Natural killer cell (primary cell): ENCODE results near the gene CHCHD3. TPM values are rescaled to one million over a fixed set of nuclear protein-coding genes. Genes with fewer than 3 reads are reported as not detected.

ENCODE experiments used
- ATAC-seq, 3 donors: fragments of 150-1000 bp in 2 of 3; fragments of 200-7000 bp in 1 of 3; cut with Tn5 transposase; 1 replicate in 1 of 3; 2 replicates in 2 of 3; pipeline ENCODE4 v1.10.0; 2021; ENCODE audit warnings: mild to moderate bottlenecking in 2 of 3, moderate library complexity in 2 of 3
- DNase-seq, 2 donors: peaks; one replicate each; pipeline versions ENCODE4 v3.0.0 to v3.0.0-alpha.2; 2013 to 2021; ENCODE audit warnings: mixed read lengths in 1 of 2
- H3K27ac ChIP-seq: one replicate; pipeline ENCODE4 v1.5.1; 2013; ENCODE audit warnings: mild to moderate bottlenecking, low read length
- H3K27me3 ChIP-seq: one replicate; pipeline ENCODE4 v1.6.1; 2013; ENCODE audit warnings: low read length; ENCODE audit not compliant: control insufficient read depth, insufficient read depth
- H3K36me3 ChIP-seq: one replicate; pipeline ENCODE4 v1.6.1; 2013; ENCODE audit warnings: low read length; ENCODE audit not compliant: control insufficient read depth, insufficient read depth
- H3K4me1 ChIP-seq: one replicate; pipeline ENCODE4 v1.6.1; 2013; ENCODE audit warnings: low read length; ENCODE audit not compliant: control insufficient read depth, insufficient read depth
- H3K4me3 ChIP-seq: one replicate; pipeline ENCODE4 v1.5.1; 2013; ENCODE audit warnings: low read length
- H3K9me3 ChIP-seq: one replicate; pipeline ENCODE4 v1.6.1; 2013; ENCODE audit warnings: low read length; ENCODE audit not compliant: control insufficient read depth, insufficient read depth
- H3K27ac Mint-ChIP-seq, 2 donors: one replicate each; pipeline ENCODE4 v1.8.0; 2022; ENCODE audit warnings: mild to moderate bottlenecking in 2 of 2, mixed read lengths in 2 of 2, moderate library complexity in 1 of 2
- H3K27me3 Mint-ChIP-seq, 2 donors: one replicate each; pipeline ENCODE4 v1.8.0; 2022; ENCODE audit warnings: low read depth in 2 of 2, mixed read lengths in 2 of 2
- H3K36me3 Mint-ChIP-seq: one replicate; pipeline ENCODE4 v1.8.0; 2022; ENCODE audit warnings: mixed read lengths
- H3K4me1 Mint-ChIP-seq, 2 donors: one replicate each; pipeline ENCODE4 v1.8.0; 2022; ENCODE audit warnings: mixed read lengths in 2 of 2
- H3K4me3 Mint-ChIP-seq: one replicate; pipeline ENCODE4 v1.8.0; 2022; ENCODE audit warnings: mild to moderate bottlenecking, moderate library complexity, mixed read lengths
- H3K9me3 Mint-ChIP-seq, 2 donors: one replicate each; pipeline ENCODE4 v1.8.0; 2022; ENCODE audit warnings: mixed read lengths in 2 of 2
- WGBS: methylation state at CpG from one replicate; pipeline ENCODE4 v1.1.7; 2013; ENCODE audit warnings: missing lambda C conversion rate; ENCODE audit not compliant: insufficient coverage; 5-methylcytosine and 5-hydroxymethylcytosine counted together
- intact Hi-C: fragments of 100-400 bp; cut with micrococcal nuclease; formaldehyde crosslinking; loops from one replicate; pipeline ENCODE4 v1.14.2; 2022
- total RNA-seq, 4 donors: library from RNA; stranded (reverse); fragments of 120-200 nt in 1 of 4; gene quantifications; one replicate each; pipeline versions ENCODE4 v1.2.3 to v1.2.4, GENCODE V29; 2013 to 2022
- TF ChIP-seq, protein P1 (sequence below): fragments of 200-600 bp; IDR thresholded peaks from one replicate; pipeline ENCODE4 v1.8.0; 2022; ENCODE audit warnings: antibody characterized with exemption

Gene CHCHD3
- total RNA-seq, 3 donors from 2014 or later (not counting 1 experiment from before 2014, with no cell fraction given): 35.2 to 41.0 (median 35.9) TPM

DNA sequence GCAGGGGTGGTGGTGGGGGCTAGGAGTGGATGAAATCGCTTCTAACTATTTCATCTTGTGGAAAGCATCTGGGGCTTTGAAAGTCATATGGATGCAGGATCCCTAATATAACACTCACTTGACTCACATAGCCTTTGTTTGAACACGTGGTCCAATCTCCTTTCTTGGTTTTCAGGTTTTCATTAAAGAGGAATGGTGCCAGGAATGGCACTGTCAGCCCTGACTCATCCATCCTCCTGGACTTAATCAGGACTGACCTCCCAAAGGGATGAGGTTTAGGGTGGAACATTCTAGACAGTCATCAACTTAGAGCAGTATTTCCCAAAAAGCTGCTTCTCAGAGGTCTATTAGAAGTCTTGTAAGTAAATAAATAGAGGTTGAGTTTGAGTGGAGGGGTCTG is 343.6 kb downstream of the CHCHD3 start:
- H3K9me3 ChIP-seq: no peaks in the 10 kb centered on the region
- no peak overlapping the region for H3K4me3 ChIP-seq
- Mint-ChIP-seq H3K36me3 (peaks cover 15% of the 10 kb centered on the region), H3K27me3 (peaks cover 34 to 61% of the 10 kb centered on the region in 2 donors), H3K9me3 (peaks cover 2% of the 10 kb centered on the region in 2 donors), H3K27ac (no peak overlapping the region), H3K4me1 (no peaks in the 10 kb centered on the region), H3K4me3 (no peak overlapping the region)
- no peak for DNase-seq
- intact Hi-C loops: no loop called here
- TF ChIP-seq, protein P1, sequence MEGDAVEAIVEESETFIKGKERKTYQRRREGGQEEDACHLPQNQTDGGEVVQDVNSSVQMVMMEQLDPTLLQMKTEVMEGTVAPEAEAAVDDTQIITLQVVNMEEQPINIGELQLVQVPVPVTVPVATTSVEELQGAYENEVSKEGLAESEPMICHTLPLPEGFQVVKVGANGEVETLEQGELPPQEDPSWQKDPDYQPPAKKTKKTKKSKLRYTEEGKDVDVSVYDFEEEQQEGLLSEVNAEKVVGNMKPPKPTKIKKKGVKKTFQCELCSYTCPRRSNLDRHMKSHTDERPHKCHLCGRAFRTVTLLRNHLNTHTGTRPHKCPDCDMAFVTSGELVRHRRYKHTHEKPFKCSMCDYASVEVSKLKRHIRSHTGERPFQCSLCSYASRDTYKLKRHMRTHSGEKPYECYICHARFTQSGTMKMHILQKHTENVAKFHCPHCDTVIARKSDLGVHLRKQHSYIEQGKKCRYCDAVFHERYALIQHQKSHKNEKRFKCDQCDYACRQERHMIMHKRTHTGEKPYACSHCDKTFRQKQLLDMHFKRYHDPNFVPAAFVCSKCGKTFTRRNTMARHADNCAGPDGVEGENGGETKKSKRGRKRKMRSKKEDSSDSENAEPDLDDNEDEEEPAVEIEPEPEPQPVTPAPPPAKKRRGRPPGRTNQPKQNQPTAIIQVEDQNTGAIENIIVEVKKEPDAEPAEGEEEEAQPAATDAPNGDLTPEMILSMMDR: no peak
- no peaks in the 10 kb centered on the region for H3K27me3 ChIP-seq
- ATAC-seq: no peak
- H3K27ac ChIP-seq: no peak overlapping the region
- H3K4me1 ChIP-seq: no peaks in the 10 kb centered on the region
- WGBS: 50% methylated on average over 1 of the region's 2 CpGs
- H3K36me3 ChIP-seq: no peaks in the 10 kb centered on the region

DNA sequence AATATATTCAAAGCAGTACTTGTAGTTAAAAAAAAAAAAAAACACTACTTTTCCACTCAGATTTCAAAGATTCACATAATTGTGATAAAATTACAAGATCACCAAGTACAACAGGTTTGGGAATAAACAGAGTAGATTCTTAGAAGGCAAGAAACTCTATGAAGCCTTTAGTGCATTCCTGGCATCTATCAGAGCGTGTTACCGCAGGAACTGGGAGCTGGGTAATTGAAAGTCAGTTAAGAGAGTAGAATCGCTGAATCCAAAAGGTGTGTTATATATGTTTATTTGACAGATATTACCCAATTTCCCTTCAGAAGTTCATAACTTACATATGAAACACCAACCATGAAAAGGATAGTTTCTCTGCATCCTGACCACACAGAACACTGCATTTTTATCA is 346.4 kb downstream of the CHCHD3 start:
- ATAC-seq (no peak), DNase-seq (no peak)
- H3K27ac Mint-ChIP-seq: no peak overlapping the region

More for the DNA sequence above, 346.4 kb downstream of the CHCHD3 start:
- no peaks in the 10 kb centered on the region for H3K9me3 ChIP-seq
- no peak overlapping the region for H3K27ac ChIP-seq
- Mint-ChIP-seq H3K4me3 (no peak overlapping the region), H3K4me1 (no peaks in the 10 kb centered on the region), H3K36me3 (no peaks in the 10 kb centered on the region), H3K9me3 (peaks cover 0 to 2% of the 10 kb centered on the region in 2 donors), H3K27me3 (peaks cover 20 to 50% of the 10 kb centered on the region in 2 donors)
- no peaks in the 10 kb centered on the region for H3K27me3 ChIP-seq
- WGBS: 88% methylated on average over 2 of the region's 3 CpGs
- H3K4me3 ChIP-seq: no peak overlapping the region
- no peaks in the 10 kb centered on the region for H3K36me3 ChIP-seq
- TF ChIP-seq, protein P1: no peak
- intact Hi-C loops: no loop called here
- H3K4me1 ChIP-seq: no peaks in the 10 kb centered on the region

Other genes starting within 250 kb of the CHCHD3 start
- 100 to 1,000 TPM; 105 to 148 (median 123) TPM for gene EXOC4, start 171.0 kb upstream of the CHCHD3 start, total RNA-seq